Measurements from ENCODE around the gene RORC.

Gene RORC

DNA sequence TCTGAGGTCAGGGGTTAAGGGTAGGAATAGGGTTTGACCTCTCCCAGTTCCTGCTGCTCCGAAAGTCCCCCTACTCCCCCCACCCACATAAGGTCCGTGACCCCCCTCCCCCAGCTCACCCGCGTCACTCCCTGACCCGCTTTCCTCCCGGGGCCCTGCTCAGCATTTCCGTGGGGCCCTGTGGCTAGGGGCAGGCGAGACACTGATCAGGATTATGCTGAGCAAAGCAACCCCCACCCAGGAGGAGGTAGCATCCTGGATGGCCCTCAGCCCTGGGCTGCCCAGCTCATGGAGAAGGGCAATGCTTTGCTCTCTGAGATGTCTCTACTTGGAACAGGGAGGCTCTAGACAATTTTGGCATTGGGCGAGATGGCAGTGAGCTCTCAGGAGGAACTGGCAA, 3.7 kb downstream of the RORC start:
- no peaks in the 10 kb centered on the region for H3K9me3 Mint-ChIP-seq
- H3K27ac Mint-ChIP-seq = peak overlapping the region; percentile 76
- H3K4me1 Mint-ChIP-seq (ENCODE audit: low read depth) = peaks cover 45% of the 10 kb centered on the region
- H3K27me3 Mint-ChIP-seq (ENCODE audit: low read depth) = no peaks in the 10 kb centered on the region
- H3K4me3 Mint-ChIP-seq = peak overlapping the region; percentile 66
- no peaks in the 10 kb centered on the region for H3K36me3 Mint-ChIP-seq (ENCODE audit: low read depth)

DNA sequence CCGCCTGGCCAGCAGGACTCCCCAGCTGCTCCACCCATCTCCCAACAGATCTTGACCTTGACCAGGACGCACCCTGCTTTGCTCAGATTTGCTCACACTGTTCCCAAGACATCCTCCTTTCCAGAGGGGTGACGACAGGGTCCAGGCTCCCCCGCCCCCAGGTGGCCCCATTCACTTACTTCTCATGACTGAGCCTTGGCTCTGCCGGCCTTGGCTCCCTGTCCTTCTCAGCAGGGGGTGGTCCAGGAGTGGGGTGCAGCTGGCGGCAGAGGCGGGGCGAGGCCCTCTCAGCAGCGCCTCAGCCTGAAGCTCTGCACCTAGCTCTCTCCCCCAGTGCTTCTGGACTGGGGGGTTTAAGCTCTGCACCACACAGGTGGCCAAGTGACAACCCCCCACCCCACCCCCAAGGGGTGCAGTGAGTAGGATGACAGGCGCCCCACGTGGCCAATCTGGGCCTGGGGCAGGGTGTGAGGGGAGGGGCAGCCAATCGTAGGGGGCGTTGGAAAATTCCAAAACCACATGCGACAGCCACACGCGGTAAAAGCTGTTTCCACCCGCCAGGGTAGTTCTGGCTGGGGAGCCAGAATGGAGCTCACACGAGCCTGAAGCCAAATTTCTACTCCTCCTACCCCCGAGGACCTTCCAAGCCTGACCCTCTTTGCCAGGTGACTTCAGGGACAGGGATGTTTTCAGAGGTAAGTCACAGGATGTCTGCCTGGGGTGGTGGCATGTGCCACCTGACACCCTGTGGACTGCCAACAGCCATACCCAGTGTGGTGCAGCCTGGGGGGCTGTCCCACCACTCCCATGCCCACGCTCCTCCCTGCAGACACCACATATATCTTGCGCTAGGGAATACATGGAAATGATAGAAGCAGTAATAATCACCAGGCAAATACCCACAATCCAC, 5.6 kb downstream of the RORC start:
- peak overlapping the region; percentile 22 for H3K27ac Mint-ChIP-seq

GRCh38 chr1:151825204-151825603, 6.4 kb downstream of the RORC start:
- H3K36me3 Mint-ChIP-seq (ENCODE audit: low read depth) = no peaks in the 10 kb centered on the region
- no peak overlapping the region for H3K27ac Mint-ChIP-seq
- no peak overlapping the region for H3K4me3 Mint-ChIP-seq
- H3K27me3 Mint-ChIP-seq (ENCODE audit: low read depth) = no peaks in the 10 kb centered on the region
- peaks cover 49% of the 10 kb centered on the region for H3K4me1 Mint-ChIP-seq (ENCODE audit: low read depth)
- no peaks in the 10 kb centered on the region for H3K9me3 Mint-ChIP-seq

More for the DNA sequence above, 5.6 kb downstream of the RORC start:
- peaks cover 49% of the 10 kb centered on the region for H3K4me1 Mint-ChIP-seq (ENCODE audit: low read depth)
- no peaks in the 10 kb centered on the region for H3K36me3 Mint-ChIP-seq (ENCODE audit: low read depth)
- no peak overlapping the region for H3K4me3 Mint-ChIP-seq
- no peaks in the 10 kb centered on the region for H3K9me3 Mint-ChIP-seq
- no peaks in the 10 kb centered on the region for H3K27me3 Mint-ChIP-seq (ENCODE audit: low read depth)

DNA sequence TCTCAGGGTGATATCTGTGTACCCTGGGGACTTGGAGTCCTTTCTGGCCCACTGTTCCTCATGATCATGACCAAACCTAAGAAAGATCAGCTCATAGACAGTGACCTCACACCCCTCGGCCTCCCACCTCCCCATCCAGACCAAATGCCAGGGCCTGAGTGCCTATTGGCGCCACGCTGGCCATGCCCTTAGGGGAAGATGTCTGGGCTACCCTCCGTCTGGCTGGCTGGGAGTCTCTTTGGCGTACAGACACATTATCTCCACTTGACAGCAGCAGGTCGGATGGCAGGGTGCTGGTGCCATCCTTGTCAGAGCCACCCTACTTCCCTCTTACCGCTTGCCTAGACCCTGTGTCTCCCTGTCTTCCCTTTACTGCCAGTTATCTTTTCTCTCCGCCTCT, 8.4 kb downstream of the RORC start:
- Mint-ChIP-seq H3K4me3 (no peak overlapping the region), H3K4me1 (ENCODE audit: low read depth) (peaks cover 39% of the 10 kb centered on the region), H3K9me3 (no peaks in the 10 kb centered on the region), H3K36me3 (ENCODE audit: low read depth) (no peaks in the 10 kb centered on the region), H3K27ac (no peak overlapping the region), H3K27me3 (ENCODE audit: low read depth) (no peaks in the 10 kb centered on the region)

DNA sequence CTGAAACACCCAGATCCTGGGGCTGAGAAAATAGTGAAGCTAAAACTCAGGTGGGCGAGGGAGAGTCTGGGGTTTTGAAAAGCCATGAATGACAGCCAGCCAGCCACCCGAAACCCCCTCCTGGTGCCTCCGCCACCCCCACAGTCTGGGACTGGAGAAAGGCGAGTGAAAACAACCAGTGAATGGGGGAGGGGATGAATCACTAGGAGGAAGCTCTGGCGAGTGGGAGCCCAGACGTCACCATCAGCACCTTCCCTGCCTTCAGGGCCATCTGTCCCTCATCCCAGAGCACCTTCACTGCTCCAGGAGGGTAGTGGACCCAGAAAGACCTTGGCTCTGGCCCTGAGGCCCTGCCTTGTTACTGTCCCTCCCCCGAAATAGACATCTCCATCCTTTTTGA, 9.2 kb downstream of the RORC start:
- H3K27ac Mint-ChIP-seq = peak overlapping the region; percentile 39
- H3K27me3 Mint-ChIP-seq (ENCODE audit: low read depth) = no peaks in the 10 kb centered on the region
- H3K4me1 Mint-ChIP-seq (ENCODE audit: low read depth) = peaks cover 40% of the 10 kb centered on the region
- H3K9me3 Mint-ChIP-seq = no peaks in the 10 kb centered on the region
- H3K36me3 Mint-ChIP-seq (ENCODE audit: low read depth) = no peaks in the 10 kb centered on the region
- no peak overlapping the region for H3K4me3 Mint-ChIP-seq

GRCh38 chr1:151820940-151821339, 10.7 kb downstream of the RORC start:
- H3K27me3 Mint-ChIP-seq (ENCODE audit: low read depth) = no peaks in the 10 kb centered on the region
- no peaks in the 10 kb centered on the region for H3K36me3 Mint-ChIP-seq (ENCODE audit: low read depth)
- peaks cover 44% of the 10 kb centered on the region for H3K4me1 Mint-ChIP-seq (ENCODE audit: low read depth)
- no peak overlapping the region for H3K4me3 Mint-ChIP-seq
- H3K27ac Mint-ChIP-seq = peak overlapping the region; percentile 56
- H3K9me3 Mint-ChIP-seq = no peaks in the 10 kb centered on the region

DNA sequence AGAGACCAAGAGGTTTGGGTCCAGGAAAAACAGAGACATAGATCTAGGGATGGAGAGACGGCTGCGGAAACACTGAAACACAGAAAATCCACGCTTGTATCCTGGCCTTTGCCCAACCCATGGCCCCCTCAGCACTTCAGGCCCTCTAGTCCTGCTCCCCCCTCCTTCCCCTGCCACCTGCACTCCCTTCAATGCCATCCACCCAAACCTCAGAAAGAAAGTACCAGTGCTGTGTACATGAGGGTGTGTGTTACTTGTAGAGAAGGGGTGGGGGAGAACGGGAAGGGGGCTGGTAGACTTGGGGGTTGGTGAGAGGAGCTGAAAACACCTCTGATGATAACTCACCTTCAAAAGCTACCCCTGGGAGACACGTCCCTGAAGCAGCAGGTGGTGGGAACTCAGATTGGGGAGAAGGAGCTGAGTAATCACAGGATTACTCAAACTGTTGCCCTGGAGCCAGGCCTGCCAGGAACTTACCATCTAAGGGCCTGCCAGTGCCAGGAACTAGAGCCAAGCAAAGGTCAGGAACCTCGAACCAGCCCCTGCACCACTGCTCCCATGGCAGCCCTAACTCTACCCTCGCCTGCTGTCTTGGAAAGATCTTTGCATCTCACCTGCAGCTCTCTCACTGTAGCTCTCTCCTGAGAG, 11.5 kb downstream of the RORC start:
- Mint-ChIP-seq H3K36me3 (ENCODE audit: low read depth) (no peaks in the 10 kb centered on the region), H3K4me3 (no peak overlapping the region), H3K27ac (peak overlapping the region; percentile 56), H3K4me1 (ENCODE audit: low read depth) (peaks cover 45% of the 10 kb centered on the region), H3K9me3 (no peaks in the 10 kb centered on the region), H3K27me3 (ENCODE audit: low read depth) (no peaks in the 10 kb centered on the region)

- no peaks in the 10 kb centered on the region for H3K9me3 Mint-ChIP-seq
- no peaks in the 10 kb centered on the region for H3K36me3 Mint-ChIP-seq (ENCODE audit: low read depth)
- peak overlapping the region; percentile 61 for H3K27ac Mint-ChIP-seq
- no peak overlapping the region for H3K4me3 Mint-ChIP-seq
- no peaks in the 10 kb centered on the region for H3K27me3 Mint-ChIP-seq (ENCODE audit: low read depth)
- peaks cover 45% of the 10 kb centered on the region for H3K4me1 Mint-ChIP-seq (ENCODE audit: low read depth)
Measured at GRCh38 chr1:151819227-151819835, 12.3 kb downstream of the RORC start.

DNA sequence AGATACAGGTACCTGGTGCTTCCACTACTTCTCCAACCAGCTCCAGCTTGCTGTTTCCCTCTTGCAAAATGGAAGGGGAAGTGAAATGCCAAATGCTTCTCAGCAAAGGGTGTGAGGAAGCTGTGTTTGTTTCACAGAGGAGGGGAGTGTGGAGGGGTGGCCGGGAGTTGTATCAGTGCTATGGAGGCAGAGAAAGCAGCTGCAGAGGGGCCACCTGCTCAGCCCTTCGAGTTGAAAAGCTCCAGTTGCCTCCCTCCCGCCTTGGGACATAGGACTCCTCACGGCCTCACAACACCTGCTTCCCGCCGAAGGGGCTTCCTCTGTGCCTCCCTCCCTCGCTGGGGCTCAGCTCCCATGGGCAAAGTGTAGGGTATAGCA, 14.3 kb downstream of the RORC start:
- Mint-ChIP-seq H3K9me3 (no peaks in the 10 kb centered on the region), H3K4me3 (no peak overlapping the region), H3K27me3 (ENCODE audit: low read depth) (no peaks in the 10 kb centered on the region), H3K4me1 (ENCODE audit: low read depth) (peaks cover 39% of the 10 kb centered on the region), H3K36me3 (ENCODE audit: low read depth) (no peaks in the 10 kb centered on the region), H3K27ac (no peak overlapping the region)

- no peaks in the 10 kb centered on the region for H3K9me3 Mint-ChIP-seq
- no peaks in the 10 kb centered on the region for H3K36me3 Mint-ChIP-seq (ENCODE audit: low read depth)
- no peak overlapping the region for H3K4me3 Mint-ChIP-seq
- no peaks in the 10 kb centered on the region for H3K27me3 Mint-ChIP-seq (ENCODE audit: low read depth)
- no peak overlapping the region for H3K27ac Mint-ChIP-seq
- peaks cover 36% of the 10 kb centered on the region for H3K4me1 Mint-ChIP-seq (ENCODE audit: low read depth)
Measured at GRCh38 chr1:151816548-151817352, 14.9 kb downstream of the RORC start.

GRCh38 chr1:151815716-151816327, 15.8 kb downstream of the RORC start:
- peak overlapping the region; percentile 28 for H3K4me3 Mint-ChIP-seq
- no peaks in the 10 kb centered on the region for H3K27me3 Mint-ChIP-seq (ENCODE audit: low read depth)
- H3K4me1 Mint-ChIP-seq (ENCODE audit: low read depth) = peaks cover 29% of the 10 kb centered on the region

GRCh38 chr1:151814971-151815545, 16.5 kb downstream of the RORC start:
- no peak overlapping the region for H3K27ac Mint-ChIP-seq
- no peak overlapping the region for H3K4me3 Mint-ChIP-seq
- H3K9me3 Mint-ChIP-seq = no peaks in the 10 kb centered on the region
- H3K4me1 Mint-ChIP-seq (ENCODE audit: low read depth) = peaks cover 24% of the 10 kb centered on the region
- no peaks in the 10 kb centered on the region for H3K36me3 Mint-ChIP-seq (ENCODE audit: low read depth)
- no peaks in the 10 kb centered on the region for H3K27me3 Mint-ChIP-seq (ENCODE audit: low read depth)

More at GRCh38 chr1:151815716-151816327, 15.8 kb downstream of the RORC start:
- Mint-ChIP-seq H3K27ac (peak overlapping the region; percentile 67), H3K36me3 (ENCODE audit: low read depth) (no peaks in the 10 kb centered on the region), H3K9me3 (no peaks in the 10 kb centered on the region)

DNA sequence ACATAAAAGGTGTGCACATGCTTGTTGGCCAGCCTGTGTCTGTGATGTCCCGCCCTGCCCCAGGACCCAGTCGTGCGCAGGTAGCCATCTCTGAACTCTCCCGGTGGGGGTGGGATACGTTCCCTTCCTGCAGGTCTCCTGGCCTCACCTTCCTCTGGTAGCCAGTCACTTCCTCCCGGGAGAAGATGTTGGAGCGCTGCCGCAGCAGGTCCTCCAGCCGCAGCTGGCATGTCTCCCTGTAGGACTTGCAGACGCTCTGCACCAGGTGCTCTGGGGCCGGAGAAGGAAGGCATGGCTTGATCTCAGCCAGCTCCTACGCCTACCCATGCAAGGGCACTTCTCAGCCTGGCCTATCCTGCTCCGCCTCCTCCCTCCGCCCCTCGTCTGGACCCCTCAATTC, 17.2 kb downstream of the RORC start:
- Mint-ChIP-seq H3K27ac (no peak overlapping the region), H3K27me3 (ENCODE audit: low read depth) (no peaks in the 10 kb centered on the region), H3K4me1 (ENCODE audit: low read depth) (peaks cover 19% of the 10 kb centered on the region), H3K9me3 (no peaks in the 10 kb centered on the region), H3K36me3 (ENCODE audit: low read depth) (no peaks in the 10 kb centered on the region), H3K4me3 (no peak overlapping the region)

All from T-helper 1 cell treated with Interleukin-12 subunit alpha and Interleukin-12 subunit beta and Interleukin-4 antibody, amounts not matched to agents 30 μg/mL and 1 μg/mL, for 36 hours (primary cell).